ENCODE measurements around the gene CDKAL1. TPM values are rescaled to one million over a fixed set of nuclear protein-coding genes. Genes with fewer than 3 reads are reported as not detected.

Gene CDKAL1
- total RNA-seq, 3 donors from 2014 or later = 13.0 to 27.2 (median 18.0) TPM

GRCh38 chr6:21123507-21124436 is 589.5 kb downstream of the CDKAL1 start:
- intact Hi-C loops (cut with DNase I; ENCODE audit: low total_unique reads) = no loop called here
- no peak overlapping the region for H3K4me3 ChIP-seq
- TF ChIP-seq, protein P1, sequence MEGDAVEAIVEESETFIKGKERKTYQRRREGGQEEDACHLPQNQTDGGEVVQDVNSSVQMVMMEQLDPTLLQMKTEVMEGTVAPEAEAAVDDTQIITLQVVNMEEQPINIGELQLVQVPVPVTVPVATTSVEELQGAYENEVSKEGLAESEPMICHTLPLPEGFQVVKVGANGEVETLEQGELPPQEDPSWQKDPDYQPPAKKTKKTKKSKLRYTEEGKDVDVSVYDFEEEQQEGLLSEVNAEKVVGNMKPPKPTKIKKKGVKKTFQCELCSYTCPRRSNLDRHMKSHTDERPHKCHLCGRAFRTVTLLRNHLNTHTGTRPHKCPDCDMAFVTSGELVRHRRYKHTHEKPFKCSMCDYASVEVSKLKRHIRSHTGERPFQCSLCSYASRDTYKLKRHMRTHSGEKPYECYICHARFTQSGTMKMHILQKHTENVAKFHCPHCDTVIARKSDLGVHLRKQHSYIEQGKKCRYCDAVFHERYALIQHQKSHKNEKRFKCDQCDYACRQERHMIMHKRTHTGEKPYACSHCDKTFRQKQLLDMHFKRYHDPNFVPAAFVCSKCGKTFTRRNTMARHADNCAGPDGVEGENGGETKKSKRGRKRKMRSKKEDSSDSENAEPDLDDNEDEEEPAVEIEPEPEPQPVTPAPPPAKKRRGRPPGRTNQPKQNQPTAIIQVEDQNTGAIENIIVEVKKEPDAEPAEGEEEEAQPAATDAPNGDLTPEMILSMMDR (IDR thresholded peaks at IDR 0.05) = no peak
- TF ChIP-seq POLR2A (IDR thresholded peaks at IDR 0.05) (no peak), POLR2AphosphoS5 (IDR thresholded peaks at IDR 0.05) (no peak)
- no peaks in the 10 kb centered on the region for H3K27me3 ChIP-seq
- DNase-seq (ENCODE audit: low spot score in 2 of 2) = no peak
- H3K36me3 ChIP-seq = no peaks in the 10 kb centered on the region
- H3K9me3 ChIP-seq = no peaks in the 10 kb centered on the region
- H3K27ac ChIP-seq = no peak overlapping the region
- no peaks in the 10 kb centered on the region for H3K4me1 ChIP-seq

GRCh38 chr6:21128601-21129000 is 594.3 kb downstream of the CDKAL1 start:
- TF ChIP-seq POLR2A (IDR thresholded peaks at IDR 0.05) = no peak
- TF ChIP-seq, protein P1 (IDR thresholded peaks at IDR 0.05) = no peak
- TF ChIP-seq POLR2AphosphoS5 (IDR thresholded peaks at IDR 0.05) = no peak
- Histone ChIP-seq H3K4me1 (no peaks in the 10 kb centered on the region), H3K4me3 (no peak overlapping the region), H3K27ac (no peak overlapping the region), H3K9me3 (no peaks in the 10 kb centered on the region), H3K36me3 (no peaks in the 10 kb centered on the region), H3K27me3 (no peaks in the 10 kb centered on the region)
- no peak for DNase-seq (ENCODE audit: low spot score in 2 of 2)
- intact Hi-C loops (cut with DNase I; ENCODE audit: low total_unique reads) = no loop called here

DNA sequence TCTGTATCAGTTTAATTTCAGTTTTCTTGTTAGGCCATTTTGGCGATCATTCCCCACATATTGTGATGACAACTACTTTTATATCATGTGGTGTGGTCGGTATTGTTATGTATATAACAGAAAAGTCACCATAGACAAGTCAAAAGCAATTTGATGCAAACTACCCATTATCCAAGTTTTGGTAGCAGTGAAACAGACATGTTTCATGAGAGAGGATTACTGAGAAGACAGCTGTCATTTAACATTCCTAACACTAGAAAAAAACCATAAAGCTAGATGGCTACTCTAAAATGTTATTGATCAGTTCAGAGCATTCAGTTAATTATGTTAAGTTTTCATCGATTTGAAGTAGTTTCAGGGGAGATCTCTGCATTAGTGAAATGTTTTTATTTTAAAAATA is 597.1 kb downstream of the CDKAL1 start:
- Histone ChIP-seq H3K27me3 (no peaks in the 10 kb centered on the region), H3K36me3 (no peaks in the 10 kb centered on the region), H3K27ac (no peak overlapping the region), H3K4me3 (no peak overlapping the region), H3K4me1 (no peaks in the 10 kb centered on the region), H3K9me3 (no peaks in the 10 kb centered on the region)
- DNase-seq (ENCODE audit: low spot score in 2 of 2) = no peak
- intact Hi-C loops (cut with DNase I; ENCODE audit: low total_unique reads) = no loop called here
- TF ChIP-seq, protein P1 (IDR thresholded peaks at IDR 0.05) = no peak
- TF ChIP-seq POLR2AphosphoS5 (IDR thresholded peaks at IDR 0.05) = no peak
- TF ChIP-seq POLR2A (IDR thresholded peaks at IDR 0.05) = no peak

GRCh38 chr6:21132446-21132845 is 598.2 kb downstream of the CDKAL1 start:
- no peak for DNase-seq (ENCODE audit: low spot score in 2 of 2)
- Histone ChIP-seq H3K4me1 (no peaks in the 10 kb centered on the region), H3K27me3 (no peaks in the 10 kb centered on the region), H3K27ac (no peak overlapping the region), H3K36me3 (no peaks in the 10 kb centered on the region), H3K9me3 (no peaks in the 10 kb centered on the region), H3K4me3 (no peak overlapping the region)
- TF ChIP-seq POLR2A (IDR thresholded peaks at IDR 0.05) = no peak
- no peak for TF ChIP-seq POLR2AphosphoS5 (IDR thresholded peaks at IDR 0.05)
- TF ChIP-seq, protein P1 (IDR thresholded peaks at IDR 0.05) = no peak
- intact Hi-C loops (cut with DNase I; ENCODE audit: low total_unique reads) = no loop called here
